ENCODE data around the gene AACS.
"Not testable (repeated sequence)": the region's sequence is repeated elsewhere in the genome, so short reads cannot be mapped to it uniquely, and the experiment has no call there.

Gene AACS

GRCh38 chr12:125081427-125081826 lies 16.2 kb downstream of the AACS start:
- no peak for DNase-seq (ENCODE audit: low spot score)

GRCh38 chr12:125083072-125083471 lies 17.8 kb downstream of the AACS start:
- DNase-seq (ENCODE audit: low spot score), result no peak
- no peak for TF ChIP-seq CTCF (IDR thresholded peaks at IDR 0.05; ENCODE audit: extremely low read depth, missing control alignments)

More at GRCh38 chr12:125081427-125081826, 16.2 kb downstream of the AACS start:
- TF ChIP-seq CTCF (IDR thresholded peaks at IDR 0.05; ENCODE audit: extremely low read depth, missing control alignments), result no peak

- not testable (repeated sequence) for DNase-seq (ENCODE audit: low spot score)
Measured at GRCh38 chr12:125088199-125088598, 23.0 kb downstream of the AACS start.

GRCh38 chr12:125089083-125089482 lies 23.8 kb downstream of the AACS start:
- no peak for DNase-seq (ENCODE audit: low spot score)

GRCh38 chr12:125089626-125090025 lies 24.4 kb downstream of the AACS start:
- DNase-seq (ENCODE audit: low spot score), result no peak
- TF ChIP-seq CTCF (IDR thresholded peaks at IDR 0.05; ENCODE audit: extremely low read depth, missing control alignments), result no peak

More at GRCh38 chr12:125089083-125089482, 23.8 kb downstream of the AACS start:
- no peak for TF ChIP-seq CTCF (IDR thresholded peaks at IDR 0.05; ENCODE audit: extremely low read depth, missing control alignments)

- no peak for DNase-seq (ENCODE audit: low spot score)
- TF ChIP-seq CTCF (IDR thresholded peaks at IDR 0.05; ENCODE audit: extremely low read depth, missing control alignments), result no peak
Measured at GRCh38 chr12:125090437-125090836, 25.2 kb downstream of the AACS start.

- TF ChIP-seq CTCF (IDR thresholded peaks at IDR 0.05; ENCODE audit: extremely low read depth, missing control alignments), result no peak
- no peak for DNase-seq (ENCODE audit: low spot score)
Measured at GRCh38 chr12:125091401-125091800, 26.2 kb downstream of the AACS start.

GRCh38 chr12:125092108-125092871 lies 27.1 kb downstream of the AACS start:
- TF ChIP-seq CTCF (IDR thresholded peaks at IDR 0.05; ENCODE audit: extremely low read depth, missing control alignments), result no peak
- no peak for DNase-seq (ENCODE audit: low spot score)

Measured in GM20000 (cell line).